H1 (cell line): Measurements from ENCODE around the gene ERI3. TPM values are rescaled to one million over a fixed set of nuclear protein-coding genes. Genes with fewer than 3 reads are reported as not detected.

ENCODE experiments used
- CHD1 ChIP-seq: IDR thresholded peaks from 2 replicates; pipeline ENCODE4 v1.6.1; 2012; ENCODE audit warnings: low read depth, low read length, improper control_type of control experiment
- polyA plus RNA-seq, 7 experiments: library from polyadenylated mRNA; depleted of rRNA in 3 of 7; stranded (reverse) in 5 of 7; unstranded in 2 of 7; fragments of >200 nt in 5 of 7; fragments of 200-250 nt in 2 of 7; gene quantifications; 1 replicate in 5 of 7; 2 replicates in 1 of 7; 4 replicates in 1 of 7; pipeline versions ENCODE4 v1.2.1 to v1.2.3, GENCODE V29; 2011 to 2013; ENCODE audit warnings: missing spikeins in 2 of 7, mixed read lengths in 2 of 7
- total RNA-seq: library from RNA; stranded (reverse); fragmentation: NEBNext Ultra II Directional; extraction: Animal tissue kit (Norgen Biotek cat#: 25700); gene quantifications from 2 replicates; pipeline ENCODE4 v1.2.1, GENCODE V29; 2021

The ERI3 gene
- total and polyA plus RNA-seq, 2 of the 8 experiments (the other 6 are each of a cell fraction or from before 2014, with no cell fraction given): 81.1 to 199 TPM

DNA sequence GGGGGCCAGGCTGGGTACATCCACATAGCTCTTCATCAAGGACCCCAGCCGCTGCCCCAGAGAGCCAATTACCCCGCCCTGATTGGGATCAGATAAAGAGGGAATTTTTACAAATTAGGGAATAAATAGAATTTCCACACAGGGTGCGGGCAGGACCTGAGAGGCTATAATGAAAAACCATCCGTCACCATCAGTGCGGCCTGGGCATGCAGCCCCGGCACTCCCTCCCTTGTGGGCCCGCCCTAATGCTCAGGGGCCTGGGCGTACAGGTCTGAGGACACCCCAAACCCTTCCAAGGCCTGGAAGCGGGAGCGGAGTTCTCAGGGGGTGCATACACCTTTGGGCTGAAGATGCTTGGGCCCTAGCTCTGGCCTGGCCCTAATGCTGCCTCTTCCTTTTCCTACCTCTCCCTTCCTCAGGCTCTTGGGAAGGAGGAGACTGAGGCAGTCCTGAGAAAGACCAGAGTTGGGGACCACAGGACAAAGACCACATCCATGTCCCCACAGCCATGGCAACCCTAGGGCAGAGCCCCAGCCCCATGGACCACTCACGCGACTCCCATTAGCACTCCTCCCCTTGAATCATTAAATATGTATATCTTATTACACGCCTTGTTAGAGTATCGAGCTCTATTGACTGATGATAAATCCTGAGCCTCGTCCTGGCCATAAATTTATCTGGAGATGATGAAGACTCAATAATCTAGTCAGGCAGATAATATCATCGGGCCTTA lies 125.5 kb downstream of the ERI3 start (continued):
- TF ChIP-seq CHD1: no peak
